CD4-positive, alpha-beta T cell treated with Interferon alpha-2 for 1 hour (primary cell): ENCODE results near the gene TNFRSF1B.
A peak's percentile ranks its signal among the peaks of the same experiment; 100 is the strongest.

Experiments
- DNase-seq, 2 donors: peaks; one replicate each; pipeline ENCODE4 v3.0.0-alpha.2; 2020 to 2022

TNFRSF1B gene

GRCh38 chr1:12158357-12159092, 8.3 kb upstream of the TNFRSF1B start:
- DNase-seq, result peak in 1 of 2 donors; percentile 27

DNA sequence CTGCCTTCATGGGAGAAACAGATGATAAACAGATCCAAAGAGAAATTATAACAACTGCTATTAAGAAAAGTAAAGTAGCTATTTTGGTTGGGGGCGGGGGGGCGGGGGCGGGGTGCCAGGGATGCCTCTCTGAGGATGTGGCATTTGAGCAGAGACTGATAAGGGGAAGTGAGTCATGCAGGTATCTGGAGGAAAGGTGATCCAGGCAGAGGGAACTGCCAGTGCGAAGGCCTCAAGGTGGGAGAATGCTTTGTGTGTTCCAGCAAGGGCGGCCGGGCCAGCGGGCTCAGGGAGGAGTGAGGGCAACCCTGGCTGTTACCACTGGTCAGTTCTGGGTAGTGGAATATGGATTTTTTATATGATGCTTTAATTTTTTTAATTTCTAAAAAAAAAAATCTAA, 7.0 kb upstream of the TNFRSF1B start:
- DNase-seq, result peak in 1 of 2 donors; percentile 67

GRCh38 chr1:12161324-12161661, 5.5 kb upstream of the TNFRSF1B start:
- DNase-seq, result no peak

DNA sequence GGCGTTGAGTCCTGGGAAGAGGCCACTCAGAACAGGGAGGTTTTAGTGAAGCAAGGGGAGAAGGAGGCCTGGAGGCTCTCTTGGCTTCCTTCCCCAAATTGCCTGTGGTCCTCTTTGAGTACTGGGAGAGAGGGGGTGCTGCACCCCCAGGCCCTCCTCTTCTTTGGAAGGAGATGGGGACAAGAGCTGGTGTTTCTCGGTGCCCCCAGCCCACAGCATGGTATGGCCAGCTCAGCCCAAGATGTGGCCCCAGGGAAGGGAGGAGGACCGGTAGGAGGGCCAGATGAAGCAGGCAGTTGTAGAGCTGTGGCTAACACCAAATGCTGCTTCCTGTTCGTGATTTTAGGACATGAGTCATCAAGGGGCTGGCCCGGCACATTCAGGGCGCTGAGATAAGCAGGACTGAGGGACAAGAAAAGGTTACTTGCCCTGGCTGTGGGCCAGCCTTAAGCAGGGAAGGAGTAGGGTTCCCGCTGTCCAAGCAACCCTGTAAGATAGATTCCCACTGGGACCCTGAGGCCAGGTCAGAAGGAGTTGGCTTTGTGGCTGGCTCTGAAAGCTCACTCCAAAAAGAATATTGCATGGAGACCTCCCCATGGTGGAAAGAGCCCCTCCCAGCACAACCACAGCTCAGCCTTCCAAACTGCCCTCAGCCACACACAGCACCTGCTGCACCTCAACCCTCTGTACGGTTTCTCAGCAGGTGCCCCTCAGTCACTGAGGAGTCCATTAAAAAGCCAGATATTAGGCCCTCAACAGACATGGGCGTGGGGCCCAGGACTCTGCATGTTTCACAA, 4.9 kb upstream of the TNFRSF1B start:
- peak; percentile 83 to 84 for DNase-seq

DNA sequence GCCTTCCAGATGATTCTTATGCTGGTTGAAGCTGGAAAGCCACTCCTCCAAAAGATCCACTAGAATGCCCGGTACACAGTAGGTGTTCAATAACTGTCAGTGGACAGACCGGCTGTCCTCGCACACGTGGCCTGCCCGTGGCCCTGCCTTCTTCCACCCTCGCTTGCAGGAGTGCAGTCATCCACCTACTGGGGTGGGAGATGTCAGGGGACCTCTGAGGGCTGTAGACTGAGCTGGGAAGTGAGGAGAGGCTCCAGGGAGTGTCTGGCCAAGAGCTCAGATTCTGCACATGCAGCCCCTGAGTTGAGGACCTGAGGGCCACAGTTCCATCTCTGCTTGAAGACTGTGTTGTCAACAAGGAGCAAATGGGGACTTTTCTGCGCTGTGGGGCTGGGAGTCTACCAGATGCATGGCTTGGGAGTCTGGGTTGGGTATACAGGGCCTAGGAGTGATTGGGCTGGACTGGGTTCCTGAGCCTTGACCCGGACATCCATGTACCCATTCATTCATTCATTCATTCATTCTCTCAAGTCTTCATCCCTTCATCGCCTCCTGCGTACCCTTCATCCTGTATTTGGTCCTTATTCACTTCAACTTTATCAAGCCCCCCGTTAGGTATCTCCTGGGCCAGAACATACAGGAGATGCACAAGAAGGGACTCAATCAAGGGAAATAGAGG, 4.2 kb upstream of the TNFRSF1B start:
- no peak for DNase-seq

DNA sequence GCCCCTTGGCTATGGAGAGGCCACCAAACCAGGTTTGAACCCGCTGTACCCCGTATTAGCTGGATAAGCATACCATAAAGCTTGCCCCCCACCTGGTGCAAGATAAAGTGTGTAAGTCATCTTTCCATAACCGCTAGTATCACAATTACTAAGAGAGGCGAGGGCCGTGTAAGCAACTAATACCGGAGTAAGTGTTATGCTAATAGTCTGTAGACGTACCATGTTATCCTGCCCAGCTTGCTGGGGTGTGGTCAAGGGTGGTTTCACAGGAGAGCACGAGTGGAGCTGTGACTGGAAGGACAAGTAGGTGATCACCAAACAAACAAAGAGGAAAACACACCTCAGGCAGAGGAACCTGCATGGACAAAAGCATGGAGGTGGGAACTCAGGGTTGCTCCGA, 3.6 kb upstream of the TNFRSF1B start:
- DNase-seq, result no peak

DNA sequence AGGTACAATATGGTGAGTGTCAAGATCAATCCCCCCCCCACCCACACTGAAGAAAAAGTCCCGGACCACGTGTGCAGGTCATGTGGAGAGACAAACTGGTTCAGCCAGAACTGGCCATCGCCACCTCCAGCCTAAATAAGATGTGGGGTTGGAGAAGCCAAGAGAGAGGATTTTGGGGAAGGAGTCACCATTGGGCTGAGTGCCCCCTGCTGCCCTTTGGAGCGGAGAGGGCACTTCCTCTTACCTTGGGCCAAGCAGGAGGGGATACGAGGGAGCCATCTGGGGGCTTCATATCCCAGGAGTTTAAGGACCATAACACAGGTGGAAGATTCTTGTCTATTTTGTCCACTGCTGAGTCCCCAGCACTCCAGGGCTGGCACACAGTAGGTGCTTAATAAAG, 2.6 kb upstream of the TNFRSF1B start:
- DNase-seq, result no peak

GRCh38 chr1:12165342-12165741, 1.4 kb upstream of the TNFRSF1B start:
- no peak for DNase-seq

DNA sequence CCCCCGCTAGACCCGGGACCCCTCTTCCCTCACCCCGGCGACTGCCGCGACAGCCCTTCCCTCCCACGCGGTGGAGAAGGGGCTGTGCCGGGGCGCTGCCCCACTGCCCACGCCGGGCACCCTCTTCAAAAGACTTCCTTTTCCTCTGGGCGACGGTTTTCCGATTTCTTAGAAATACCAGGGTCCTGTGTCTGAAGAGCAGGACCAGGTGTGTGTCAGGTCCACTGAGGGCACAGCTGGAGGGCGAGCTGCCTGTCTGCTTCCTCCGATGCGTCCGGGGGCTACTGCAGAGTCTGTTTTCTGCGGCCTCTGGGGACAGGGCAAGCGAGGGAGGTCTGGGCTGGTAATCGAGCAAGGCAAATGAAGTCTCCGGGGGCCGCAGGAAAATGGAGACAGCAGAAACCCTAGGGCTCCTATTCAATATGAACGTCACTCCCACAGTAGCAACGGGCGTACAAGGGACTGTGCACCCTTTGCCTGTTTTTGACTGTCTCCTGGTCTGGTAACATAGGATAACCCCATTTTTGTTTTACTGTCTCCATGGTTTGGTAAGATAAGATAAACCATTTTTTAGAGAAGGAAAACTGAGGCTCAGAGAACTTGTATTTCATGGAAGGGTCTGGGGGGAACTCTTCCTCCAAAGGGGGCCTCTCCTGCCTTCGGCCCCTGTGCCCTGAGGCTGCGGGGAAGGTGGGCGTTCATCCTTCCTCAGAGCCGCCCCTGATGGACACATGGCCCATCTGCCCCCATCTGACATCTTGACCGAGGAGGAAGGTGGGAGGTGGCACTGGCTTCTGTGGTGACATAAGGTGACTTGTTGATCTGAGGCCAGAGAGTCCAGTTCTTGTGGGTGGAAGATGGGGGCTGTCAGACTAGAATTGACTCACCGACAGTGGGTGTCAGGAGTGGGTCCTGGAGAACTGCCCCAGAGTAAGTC, 970 bp downstream of the TNFRSF1B start:
- no peak for DNase-seq

DNA sequence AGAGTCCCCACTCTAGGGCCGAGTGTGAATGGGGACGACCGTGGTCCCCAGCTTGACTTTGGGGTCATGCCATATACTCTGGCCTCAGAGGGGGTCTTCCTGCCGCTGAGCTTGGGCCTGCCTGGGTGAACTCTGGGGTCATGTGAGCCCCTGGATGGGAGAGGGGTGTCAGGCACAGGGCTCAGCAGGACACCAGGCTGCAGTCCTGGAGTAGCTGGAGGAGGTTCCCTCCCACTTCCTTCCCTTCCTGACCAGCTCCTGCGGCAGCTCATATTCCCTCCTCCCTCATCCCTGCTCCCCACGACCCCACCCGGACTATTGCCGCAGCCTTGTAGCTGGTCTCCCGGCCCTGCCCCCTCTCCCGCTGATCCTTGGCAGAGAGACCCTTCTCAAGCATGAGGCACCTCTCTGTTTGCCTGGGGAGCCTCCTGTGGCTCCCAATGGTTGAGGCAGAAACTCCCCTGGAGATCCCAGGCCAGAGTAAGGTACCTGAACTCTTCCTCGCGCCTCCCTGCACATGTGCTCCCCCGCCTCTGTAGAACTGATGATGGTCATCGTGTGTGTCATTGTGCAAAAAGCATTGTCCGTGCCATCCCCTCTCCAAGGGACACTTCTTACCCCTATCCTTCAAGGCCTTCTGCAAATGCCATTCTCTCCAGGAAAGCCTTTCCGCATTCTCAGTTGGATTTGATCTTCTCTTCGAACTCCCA, 1.8 kb downstream of the TNFRSF1B start:
- DNase-seq, result no peak

GRCh38 chr1:12169442-12170135, 2.8 kb downstream of the TNFRSF1B start:
- DNase-seq, result no peak

DNA sequence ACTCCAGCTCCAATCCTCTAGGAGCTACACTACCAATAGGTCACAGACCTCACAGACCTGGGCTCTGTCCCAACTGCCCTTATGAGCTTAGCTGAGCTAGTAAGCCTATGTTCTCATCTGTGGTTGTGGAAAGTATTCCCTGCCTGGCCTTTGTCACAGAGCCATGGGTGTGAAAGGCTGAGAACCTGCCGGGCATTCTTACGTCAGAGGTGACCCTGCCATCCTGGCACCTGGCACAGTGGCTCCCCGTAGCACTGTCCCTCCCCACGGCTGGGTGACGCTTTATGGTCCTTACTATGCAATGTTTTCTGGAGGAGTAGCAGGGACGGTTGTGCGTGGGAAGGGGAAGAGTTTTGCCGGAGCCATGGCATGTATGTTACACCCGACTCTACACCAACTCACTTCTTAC, 3.5 kb downstream of the TNFRSF1B start:
- no peak for DNase-seq

- peak in 1 of 2 donors; percentile 76 for DNase-seq
Observed at GRCh38 chr1:12171206-12172041, 4.6 kb downstream of the TNFRSF1B start.

- peak; percentile 64 to 71 for DNase-seq
Observed at GRCh38 chr1:12172042-12172851, 5.5 kb downstream of the TNFRSF1B start.

DNA sequence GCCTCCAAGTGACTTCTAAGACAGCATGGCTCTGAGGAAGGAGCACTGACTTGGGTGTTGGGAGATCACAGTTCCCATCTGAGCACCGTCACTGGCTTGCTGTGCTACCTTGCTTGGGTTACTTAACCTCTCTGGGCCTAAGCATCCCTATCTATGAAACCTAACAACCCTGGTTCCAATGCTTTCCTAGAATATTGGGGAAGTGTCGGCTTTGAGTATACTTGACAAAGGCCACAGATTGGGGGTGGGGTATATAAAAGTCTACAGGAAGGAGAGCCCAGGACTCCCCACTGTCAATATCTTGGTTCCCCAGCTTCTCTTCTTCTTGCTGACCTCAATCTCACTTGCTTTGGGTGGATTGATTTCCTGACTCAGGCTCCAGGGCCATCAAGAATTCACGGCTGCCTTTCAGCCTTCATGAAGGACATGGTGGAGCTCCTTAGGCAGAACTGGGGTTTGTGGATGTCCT, 6.3 kb downstream of the TNFRSF1B start:
- DNase-seq, result no peak

GRCh38 chr1:12173631-12174121, 6.9 kb downstream of the TNFRSF1B start:
- peak; percentile 94 to 95 for DNase-seq

GRCh38 chr1:12174924-12175810, 8.4 kb downstream of the TNFRSF1B start:
- DNase-seq, result no peak
